Femur (tissue), 1 donor: ENCODE results near the gene ACOT11.

Source experiments
- DNase-seq: peaks from one replicate; pipeline ENCODE4 v3.0.0-alpha.2; 2017

Gene ACOT11

DNA sequence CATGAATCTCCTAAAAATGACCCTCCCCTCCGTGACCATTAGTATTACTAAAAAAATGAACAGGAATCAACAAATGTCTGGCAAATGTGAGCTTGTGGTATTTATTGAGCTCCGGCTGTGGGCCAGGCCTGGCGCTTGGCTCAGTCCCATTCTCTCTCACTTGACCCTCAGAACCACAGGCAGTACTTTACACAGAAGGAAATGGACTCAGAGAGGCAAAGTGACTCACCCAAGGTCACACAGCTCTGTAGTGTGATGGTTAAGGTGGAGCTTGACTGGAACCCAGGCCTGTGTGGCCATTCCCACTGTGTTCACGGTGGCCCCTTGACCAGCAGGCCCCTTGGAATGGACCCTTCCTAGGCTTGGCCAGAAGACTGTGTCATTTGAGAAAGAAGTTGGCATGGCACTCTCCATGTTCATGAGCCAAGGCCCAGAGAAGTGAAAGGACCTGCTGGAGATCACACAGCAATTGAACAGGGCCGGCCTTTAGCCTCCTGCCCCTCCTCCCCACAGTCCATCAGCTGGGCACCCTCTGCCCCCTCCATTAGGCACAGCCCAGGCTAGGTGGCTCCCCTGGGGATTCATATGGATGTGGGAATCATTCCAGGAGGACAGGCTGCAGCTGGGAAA lies 43.2 kb downstream of the ACOT11 start:
- no peak for DNase-seq

DNA sequence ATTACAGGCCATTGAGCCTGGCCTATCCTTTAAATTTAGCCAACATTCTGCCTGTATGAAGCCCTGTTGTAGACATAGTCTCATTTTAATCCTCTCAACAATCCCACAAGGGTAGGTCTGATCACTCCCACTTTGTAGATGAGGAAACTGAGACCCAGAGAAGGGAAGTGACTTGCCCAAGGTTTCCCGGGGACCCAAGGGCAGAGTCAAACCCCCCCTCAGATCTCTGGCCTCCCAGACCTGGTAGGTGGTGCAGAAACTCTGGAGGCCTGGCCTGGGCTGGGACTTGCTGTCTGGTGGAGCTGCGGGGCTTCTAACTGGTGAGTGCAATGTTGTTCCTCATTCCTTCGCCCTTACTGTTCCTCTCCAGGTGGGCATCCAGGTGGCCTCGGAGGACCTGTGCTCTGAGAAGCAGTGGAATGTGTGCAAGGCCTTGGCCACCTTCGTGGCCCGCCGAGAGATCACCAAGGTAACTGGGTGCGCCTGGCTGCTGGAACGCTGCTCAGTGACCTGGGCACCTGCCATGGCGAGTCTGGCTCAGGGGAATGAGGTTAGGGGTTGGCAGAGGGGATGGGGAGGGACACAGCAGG lies 45.6 kb downstream of the ACOT11 start:
- no peak for DNase-seq

DNA sequence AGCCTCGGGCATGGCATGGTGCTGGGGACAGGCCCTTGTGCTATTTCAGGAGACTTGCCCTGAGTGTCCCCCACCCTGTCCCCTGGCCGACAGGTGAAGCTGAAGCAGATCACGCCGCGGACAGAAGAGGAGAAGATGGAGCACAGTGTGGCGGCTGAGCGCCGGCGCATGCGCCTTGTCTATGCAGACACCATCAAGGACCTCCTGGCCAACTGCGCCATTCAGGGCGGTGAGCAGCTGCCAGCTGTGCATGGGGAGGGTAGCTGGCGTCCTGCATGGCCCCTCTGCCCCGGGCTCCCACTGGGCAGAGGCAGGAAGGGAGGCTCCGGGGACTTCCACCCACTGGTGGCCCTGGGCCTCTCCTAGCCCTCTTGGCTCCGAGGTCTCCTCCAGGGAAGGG lies 46.4 kb downstream of the ACOT11 start:
- DNase-seq: no peak

DNA sequence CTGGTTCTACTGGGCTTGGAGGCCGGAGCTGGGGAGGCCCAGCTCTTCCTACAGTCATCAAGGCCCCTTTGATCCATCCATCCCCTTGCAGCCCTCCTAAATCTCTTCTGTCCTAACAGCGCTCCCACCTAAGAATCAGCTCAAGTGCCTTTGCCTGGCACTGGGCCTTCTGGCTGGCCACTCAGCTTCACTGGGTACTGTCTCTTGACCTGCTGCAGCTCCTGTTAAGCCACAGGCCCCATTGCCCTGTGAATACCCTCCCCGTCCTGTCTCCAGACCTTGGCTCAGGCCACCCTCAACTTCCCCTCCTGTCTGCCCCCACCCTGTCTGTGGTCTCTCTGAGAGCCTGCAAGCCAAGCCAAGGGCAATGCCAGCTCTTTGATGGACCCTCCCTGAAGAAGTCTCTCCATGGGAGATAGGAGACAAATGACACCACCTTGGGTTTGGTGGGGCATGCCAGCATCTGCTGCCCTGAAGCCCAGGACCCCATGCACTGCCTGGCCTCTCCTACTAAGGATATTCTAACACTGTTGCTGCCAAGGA lies 48.0 kb downstream of the ACOT11 start:
- no peak for DNase-seq

DNA sequence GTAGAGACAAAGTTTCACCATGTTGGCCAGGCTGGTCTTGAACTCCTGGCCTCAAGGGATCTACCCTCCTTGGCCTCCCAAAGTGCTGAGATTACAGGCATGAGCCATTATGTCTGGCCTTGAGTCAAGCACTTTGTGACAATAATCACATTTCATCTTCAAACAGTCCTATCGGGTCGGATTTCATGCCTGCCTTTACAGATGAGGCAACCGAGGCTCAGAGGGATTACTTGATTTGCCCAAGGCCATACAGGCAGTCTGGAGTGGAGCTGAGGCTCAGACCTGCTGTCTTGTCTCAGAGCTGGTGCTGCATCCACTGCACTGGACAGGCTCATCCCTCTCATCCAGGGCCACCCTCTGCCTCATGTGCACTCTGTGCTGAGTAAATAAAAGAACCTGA lies 48.7 kb downstream of the ACOT11 start:
- DNase-seq: no peak

DNA sequence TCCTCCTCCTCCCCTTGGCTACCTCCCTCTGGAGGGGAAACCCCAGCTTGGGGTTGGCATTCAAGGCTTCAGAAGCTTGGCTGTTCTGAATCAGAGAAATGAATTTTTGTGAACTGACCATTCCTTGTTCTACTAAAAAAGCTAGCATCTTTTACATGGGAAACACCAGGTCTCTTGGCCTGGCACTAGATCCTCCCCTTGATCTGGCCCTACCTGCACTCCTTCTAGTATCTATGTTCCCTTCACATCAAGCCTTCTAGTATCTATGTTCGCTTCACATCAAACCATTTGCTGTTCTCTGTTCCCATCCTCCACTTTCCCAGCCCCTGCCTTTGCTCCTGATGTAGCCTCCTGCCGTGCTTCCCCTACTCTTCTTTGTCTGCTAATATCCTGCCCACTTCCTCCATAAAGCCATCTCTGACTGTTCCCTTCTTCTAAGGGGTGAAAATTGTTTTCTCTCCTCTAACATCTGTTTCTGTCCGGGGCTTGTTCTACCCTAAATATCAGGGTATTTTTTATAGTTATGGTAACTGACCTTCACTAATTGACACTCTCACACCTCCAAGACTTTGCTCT lies 49.5 kb downstream of the ACOT11 start:
- DNase-seq: no peak

DNA sequence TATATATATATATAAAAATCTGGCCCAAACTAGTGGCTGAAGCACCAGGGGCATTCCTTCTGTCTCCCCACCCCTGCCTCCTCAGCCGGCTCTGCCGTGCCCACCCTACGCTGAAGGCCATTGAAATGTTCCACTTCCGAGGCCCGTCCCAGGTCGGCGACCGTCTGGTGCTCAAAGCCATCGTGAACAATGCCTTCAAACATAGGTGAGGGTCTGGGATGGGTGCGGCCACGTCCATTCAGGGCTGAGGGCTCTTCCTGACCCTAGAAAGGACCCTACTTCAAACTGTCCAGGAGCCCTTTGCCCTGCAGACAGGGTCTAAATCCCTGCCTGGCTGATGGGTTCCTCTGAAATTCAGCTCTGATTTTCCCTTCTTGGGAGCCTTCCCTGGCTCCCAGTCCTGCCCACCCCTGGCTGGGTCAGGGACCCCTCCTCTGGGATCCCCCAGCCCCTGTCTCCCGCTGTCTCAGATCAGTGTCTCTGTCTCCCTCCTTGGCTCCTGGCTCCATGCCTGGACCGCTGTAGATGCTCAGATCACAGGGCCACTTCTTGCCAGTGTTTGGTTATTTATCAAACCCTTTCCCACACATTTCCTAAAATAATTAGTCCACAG lies 51.3 kb downstream of the ACOT11 start:
- no peak for DNase-seq

DNA sequence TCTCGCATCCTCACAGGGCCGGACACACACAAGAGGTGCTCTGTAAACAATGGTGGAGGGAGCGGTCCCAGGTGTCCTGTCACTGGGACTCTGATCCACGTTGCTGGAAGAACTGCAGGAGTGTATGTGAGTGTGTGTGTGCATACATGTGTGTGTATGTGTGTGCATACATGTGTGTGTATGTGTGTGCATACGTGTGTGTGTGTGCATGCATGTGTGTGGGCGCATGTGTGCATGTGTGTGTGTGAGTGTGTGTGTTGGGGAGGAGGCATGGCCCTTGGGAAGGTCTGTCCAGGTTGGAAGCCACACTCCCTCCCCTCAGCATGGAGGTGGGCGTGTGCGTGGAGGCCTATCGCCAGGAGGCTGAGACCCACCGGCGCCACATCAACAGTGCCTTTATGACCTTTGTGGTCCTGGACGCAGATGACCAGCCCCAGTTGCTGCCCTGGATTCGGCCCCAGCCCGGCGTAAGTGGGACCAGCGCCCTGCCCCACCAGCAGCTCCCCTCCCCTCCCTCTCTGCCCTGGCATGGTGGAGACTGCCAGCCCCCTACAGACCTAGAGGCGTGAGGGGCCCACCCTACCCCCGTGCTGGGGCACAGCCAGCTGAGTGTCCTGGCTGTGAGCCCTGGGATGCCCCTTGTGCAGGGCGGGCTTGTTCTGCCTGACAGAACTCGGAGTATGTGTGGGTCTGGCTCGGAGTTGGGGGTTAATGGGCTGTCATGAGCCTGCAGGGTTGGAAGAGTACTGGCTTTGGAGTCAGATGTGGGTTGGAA lies 53.1 kb downstream of the ACOT11 start:
- DNase-seq: no peak

DNA sequence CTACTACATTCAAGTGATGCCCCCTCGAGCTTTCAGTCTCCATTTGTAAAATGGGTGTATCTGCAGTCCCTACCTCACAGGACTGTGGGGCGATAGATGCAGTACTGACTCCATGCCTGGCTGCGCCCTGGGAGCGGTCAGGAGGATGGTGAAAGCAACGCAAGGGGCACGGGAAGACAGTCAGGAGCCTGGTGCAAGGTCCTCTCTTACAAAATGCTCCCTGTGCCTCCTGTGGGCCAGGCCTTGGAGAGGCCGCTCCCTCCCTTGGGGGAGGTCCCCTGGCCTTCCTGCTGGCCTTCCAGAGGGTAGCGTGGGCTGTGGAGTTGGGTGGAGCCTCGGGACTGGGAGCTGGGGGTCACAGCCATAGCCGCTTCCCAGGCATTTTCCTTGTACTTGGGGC lies 53.7 kb downstream of the ACOT11 start:
- no peak for DNase-seq

DNA sequence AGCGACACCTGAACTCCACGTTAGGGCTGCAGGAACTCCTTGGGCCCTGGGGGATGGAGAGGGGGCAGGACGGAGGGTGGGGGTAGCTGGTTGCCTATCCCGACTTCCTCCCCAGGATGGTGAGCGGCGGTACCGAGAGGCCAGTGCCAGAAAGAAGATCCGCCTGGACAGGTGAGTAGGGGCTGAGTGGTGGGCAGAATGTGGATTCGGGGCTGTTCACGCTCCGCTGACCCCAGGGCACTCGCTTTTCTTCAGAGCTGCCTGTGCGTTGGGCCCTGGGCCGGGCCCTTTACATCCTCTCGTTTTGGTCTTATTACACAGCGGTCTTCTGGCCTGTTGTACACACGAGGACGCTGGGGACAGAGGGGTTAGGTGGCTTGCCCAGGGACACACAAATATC lies 54.5 kb downstream of the ACOT11 start:
- no peak for DNase-seq

DNA sequence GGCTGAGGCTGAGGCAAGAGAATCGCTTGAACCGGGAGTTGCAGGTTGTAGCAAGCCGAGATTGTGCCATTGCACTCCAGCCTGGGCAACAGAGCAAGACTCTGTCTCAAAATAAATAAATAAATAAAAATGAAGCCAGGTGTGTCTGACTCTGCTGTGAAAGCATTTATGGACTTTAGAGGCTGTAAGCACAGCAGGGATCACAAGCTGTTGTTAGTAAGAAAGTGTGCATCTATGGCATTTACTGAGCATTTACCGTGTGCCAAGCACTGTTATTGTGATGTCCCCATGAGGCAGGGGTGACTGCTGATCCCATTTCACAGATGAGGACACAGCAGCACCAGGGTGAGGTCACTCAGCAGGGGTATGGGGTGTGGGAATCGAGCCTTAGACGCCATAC lies 55.2 kb downstream of the ACOT11 start:
- DNase-seq: no peak

DNA sequence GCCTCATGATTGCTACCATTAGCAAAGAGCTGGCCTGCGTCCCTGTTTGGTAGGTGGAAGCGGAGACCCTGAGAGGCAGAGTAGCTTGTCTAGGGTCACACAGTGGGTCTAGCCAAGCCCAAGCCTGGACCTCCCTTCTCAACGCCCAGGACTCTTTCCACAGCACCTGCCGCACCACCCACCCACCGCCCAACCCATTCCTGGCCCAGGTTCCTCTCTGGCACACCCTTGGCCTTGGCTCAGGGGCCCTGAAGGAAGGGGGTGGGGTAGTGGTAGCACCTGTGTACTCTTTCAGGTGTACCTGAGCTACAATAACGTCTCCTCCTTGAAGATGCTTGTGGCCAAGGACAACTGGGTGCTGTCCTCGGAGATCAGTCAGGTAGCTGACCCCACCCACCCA lies 56.0 kb downstream of the ACOT11 start:
- DNase-seq: peak; percentile 5

DNA sequence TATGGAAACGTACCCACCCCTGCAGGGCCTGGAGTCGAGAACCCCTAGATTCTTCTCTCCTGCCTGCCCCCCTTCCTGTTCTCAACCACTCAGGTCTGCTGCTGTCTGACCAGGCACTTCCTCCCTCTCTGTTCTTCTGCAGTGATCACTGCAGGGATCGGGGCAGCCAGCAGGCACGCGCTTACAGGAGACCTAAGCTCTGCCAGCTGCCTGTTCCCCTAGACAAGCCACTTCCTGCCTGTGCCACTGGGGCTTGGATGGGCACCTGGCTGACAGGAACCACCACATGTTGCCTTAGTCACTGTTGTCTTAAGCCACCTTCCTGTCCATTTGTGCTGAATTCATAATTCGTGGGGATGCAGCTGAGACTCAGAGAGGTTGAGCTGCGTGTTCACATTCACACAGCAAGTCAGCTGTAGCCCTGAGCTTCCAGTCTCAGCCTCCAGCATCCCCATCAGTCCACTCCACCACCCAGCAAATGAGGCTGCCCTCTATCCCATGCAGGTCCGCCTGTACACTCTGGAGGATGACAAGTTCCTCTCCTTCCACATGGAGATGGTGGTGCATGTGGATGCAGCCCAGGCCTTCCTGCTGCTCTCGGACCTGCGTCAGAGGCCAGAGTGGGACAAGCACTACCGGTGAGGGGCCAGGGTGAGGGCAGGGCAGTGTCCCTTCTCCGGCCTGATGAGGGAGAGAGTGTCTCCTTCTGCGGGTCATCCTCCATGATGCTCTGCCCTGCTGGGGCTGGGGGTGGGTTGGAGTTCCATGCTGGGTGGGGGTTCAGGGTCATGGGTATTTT lies 56.7 kb downstream of the ACOT11 start:
- peak; percentile 23 for DNase-seq

DNA sequence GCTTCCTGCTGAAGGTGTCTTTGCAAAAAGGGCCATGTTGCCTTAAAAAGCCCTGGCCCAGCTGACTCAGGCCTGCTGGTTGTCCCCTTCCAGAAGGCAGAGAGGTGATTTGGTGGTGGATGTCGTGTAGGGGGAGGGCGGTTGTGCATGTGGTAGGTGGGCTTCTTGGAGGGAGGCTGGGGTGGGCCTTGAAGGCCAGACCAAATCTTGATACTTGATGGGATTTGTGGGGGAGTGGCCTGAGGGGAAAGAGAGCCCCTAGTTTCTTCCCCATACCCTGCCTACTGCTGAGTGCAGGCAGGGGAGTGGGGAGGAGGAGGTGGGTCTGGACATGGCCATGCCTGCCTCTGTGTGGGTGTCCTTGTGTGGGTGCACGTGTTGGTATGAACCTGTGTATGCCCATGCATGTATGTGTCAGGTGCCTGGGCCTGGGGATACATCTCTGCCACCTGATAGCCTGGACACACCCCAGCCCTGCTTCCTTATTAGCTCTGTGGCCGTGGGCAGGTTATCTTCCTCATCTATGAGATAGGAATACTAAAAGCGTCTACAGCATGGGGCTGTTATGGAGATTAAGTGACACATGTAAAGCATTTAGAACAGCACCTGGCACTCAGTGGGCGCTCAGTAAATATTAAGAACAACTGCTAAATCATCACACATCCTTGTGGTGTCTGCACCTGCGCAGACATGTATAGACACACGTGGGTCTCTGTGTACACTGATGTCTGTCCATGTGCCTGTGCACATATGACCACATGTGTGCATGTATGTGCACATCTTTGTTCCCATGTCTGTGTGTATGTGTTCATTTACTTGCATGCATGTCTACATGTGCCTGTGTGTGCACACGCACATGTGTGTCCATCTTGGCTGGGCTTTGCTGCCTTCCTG lies 58.3 kb downstream of the ACOT11 start:
- DNase-seq: peak; percentile 8

DNA sequence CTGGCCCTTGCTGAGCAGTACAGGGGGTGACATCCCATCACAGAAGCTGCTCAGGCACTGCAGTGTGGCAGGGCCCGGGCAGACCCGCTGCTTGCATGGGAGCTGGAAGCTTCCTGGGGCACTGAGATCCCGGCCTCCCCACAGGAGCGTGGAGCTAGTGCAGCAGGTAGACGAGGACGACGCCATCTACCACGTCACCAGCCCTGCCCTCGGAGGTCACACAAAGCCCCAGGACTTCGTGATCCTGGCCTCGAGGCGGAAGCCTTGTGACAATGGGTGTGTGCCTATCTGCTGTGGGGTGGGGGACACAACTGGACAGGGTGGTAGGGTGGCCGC lies 58.9 kb downstream of the ACOT11 start:
- no peak for DNase-seq

DNA sequence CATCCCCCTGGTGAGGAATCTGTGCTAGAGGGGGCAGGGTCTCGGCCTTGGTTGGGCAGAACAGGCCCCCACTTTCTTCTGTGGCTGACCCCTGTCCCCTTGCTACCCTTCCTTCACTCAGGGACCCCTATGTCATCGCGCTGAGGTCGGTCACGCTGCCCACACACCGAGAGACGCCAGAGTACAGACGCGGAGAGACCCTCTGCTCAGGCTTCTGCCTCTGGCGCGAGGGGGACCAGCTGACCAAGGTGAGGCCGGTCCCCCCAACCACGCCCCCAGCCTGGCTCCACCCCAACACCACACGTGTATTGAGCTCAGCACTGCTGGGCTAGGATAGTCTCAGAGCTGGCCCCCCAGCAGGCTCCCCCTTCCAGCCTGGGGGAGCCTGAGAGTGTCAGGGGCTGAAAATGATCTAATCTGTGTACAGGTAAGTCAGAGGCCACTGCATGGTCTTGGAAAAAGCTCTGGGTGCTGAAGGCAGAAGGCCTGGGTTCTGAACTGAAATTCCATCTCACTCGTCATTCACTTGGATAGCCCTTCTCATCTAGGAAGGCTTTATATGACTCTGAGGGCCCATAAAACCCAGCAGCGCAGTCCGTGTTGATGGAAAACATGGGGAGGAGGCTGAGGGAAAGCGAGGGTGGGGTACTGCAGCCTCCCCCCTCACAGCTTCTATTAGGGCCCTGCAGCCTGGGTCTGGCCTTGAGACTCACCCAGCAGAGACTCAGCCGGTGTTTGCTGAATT lies 60.0 kb downstream of the ACOT11 start:
- DNase-seq: peak; percentile 16

DNA sequence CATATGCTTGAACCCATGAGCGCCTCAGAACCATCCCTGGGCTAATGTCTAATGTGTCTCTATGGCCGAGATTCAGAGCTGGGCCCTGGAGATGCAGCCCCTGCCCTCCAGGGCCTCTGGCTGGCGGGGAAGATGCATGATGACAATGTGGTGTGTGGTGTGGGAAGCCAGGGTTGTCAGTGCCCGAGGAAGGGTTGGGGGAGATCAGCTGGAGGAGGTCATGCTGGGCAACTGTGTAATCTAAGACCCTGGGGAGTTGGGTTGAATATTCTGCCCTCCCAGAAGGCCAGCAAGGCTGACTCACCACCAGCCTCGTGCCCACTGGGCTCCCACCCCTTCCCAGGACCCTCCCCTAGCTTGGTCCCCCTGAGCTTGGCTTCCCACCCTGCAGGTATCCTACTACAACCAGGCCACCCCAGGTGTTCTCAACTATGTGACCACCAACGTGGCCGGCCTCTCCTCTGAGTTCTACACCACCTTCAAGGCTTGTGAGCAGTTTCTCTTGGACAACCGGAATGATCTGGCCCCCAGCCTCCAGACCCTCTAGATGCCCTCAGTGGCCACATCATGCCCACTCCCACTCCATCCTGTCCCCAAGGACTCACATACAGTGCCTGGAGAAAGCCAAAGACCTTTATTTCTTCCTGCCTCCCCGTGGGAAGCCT lies 60.7 kb downstream of the ACOT11 start:
- peak; percentile 11 for DNase-seq

DNA sequence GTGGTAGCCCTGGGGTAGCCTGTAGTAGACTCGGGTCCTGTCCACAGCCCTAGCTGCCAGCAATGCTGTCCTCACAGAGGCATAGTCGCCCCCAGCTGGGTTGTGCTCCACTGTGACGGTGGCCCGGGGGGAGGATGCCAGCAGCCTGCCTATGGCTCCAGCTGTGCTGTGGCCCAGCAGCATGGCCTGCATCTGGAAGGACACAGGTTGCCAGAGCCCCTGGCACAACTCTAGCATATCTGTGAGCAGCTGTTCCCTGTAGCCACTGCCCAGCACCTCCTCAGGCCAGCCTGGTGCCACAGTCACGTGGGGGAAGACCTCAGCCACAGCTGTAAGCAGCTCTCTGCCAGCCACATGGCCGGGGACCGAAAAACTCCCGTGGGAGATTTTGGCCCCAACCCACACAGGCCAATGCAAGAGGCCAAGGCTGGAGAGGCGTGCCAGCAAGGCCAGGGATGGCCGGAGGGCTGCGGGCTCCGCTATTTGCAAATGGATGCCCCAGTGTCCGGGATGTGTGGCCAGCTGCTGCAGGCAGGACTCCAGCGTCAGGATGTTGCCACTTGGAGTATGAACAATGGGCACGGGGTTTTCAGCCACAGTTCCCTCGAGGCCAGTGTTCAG lies 61.4 kb downstream of the ACOT11 start:
- DNase-seq: peak; percentile 70

DNA sequence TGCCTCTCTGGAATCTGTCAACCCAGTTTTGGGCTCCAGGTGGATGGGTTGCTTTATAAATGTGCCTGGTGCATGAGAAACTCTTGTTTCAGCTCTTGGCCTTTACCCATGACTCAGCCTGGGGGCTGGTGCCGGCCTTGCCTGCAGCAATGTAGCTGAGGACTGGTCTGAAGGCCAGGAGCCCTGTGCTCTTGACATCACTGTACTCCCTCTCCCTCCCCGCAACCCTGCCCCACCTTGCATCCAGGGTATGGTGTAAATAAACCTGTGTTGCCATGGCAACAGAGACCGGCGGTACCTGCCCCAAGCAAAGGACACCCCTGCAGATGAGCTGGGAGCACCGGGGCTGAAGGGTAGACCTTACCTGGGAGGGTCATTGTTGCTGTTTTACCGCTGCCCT lies 62.0 kb downstream of the ACOT11 start:
- no peak for DNase-seq
